Panc1 (cell line): ENCODE results near the gene ZNF81.

Experiments used
- CTCF ChIP-seq: fragments of 450-650 bp; IDR thresholded peaks from 2 replicates; pipeline ENCODE4 v1.5.1; 2017; ENCODE audit warnings: mild to moderate bottlenecking
- POLR2AphosphoS5 ChIP-seq: IDR thresholded peaks from 2 replicates; pipeline ENCODE4 v1.6.1; 2012; ENCODE audit warnings: mild to moderate bottlenecking, low read depth, low read length, moderate library complexity
- REST ChIP-seq, 2 experiments: IDR thresholded peaks; 2 replicates each; pipeline ENCODE4 v1.6.1; 2011 to 2012; ENCODE audit warnings: low read depth in 2 of 2, control low read depth in 1 of 2, low read length in 1 of 2, mild to moderate bottlenecking in 1 of 2, moderate library complexity in 1 of 2; ENCODE audit not compliant: insufficient read depth in 1 of 2
- SIN3A ChIP-seq: IDR thresholded peaks from 2 replicates; pipeline ENCODE4 v1.6.1; 2012; ENCODE audit warnings: low read depth, mild to moderate bottlenecking, low read length, moderate library complexity, borderline replicate concordance; ENCODE audit not compliant: insufficient read depth
- TCF7L2 ChIP-seq: IDR thresholded peaks from 2 replicates; pipeline ENCODE4 v1.6.1; 2011; ENCODE audit warnings: mild to moderate bottlenecking, low read depth, low read length, inconsistent platforms

GRCh38 chrX:47936940-47937317 lies 100.2 kb downstream of the ZNF81 start:
- no peak for TF ChIP-seq CTCF
- no peak for TF ChIP-seq POLR2AphosphoS5
- TF ChIP-seq REST (IDR thresholded peaks at IDR 0.05; ENCODE audit: insufficient read depth in 1 of 2, low read depth in 2 of 2, low read length in 1 of 2), result no peak
- no peak for TF ChIP-seq SIN3A
- no peak for TF ChIP-seq TCF7L2
